ENCODE data around the gene APEH.

DNA sequence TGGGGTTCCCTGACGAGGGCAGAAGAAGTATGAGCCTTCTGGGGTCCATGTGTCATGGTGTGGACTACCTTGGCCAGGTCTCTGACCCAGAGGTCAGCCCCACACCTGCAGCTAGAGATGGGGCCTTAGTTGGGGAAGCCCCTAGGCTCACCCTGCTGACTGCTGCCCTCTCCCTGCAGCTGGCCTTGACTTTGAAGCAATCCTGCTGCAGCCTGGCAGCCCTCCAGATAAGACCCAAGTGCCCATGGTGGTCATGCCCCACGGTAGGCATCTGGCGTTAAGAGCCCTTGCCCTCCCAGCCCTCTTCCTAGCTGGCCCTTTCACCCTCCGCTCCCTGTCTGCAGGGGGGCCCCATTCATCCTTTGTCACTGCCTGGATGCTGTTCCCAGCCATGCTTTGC, 7.4 kb downstream of the APEH start:
- TF ChIP-seq, protein P1, sequence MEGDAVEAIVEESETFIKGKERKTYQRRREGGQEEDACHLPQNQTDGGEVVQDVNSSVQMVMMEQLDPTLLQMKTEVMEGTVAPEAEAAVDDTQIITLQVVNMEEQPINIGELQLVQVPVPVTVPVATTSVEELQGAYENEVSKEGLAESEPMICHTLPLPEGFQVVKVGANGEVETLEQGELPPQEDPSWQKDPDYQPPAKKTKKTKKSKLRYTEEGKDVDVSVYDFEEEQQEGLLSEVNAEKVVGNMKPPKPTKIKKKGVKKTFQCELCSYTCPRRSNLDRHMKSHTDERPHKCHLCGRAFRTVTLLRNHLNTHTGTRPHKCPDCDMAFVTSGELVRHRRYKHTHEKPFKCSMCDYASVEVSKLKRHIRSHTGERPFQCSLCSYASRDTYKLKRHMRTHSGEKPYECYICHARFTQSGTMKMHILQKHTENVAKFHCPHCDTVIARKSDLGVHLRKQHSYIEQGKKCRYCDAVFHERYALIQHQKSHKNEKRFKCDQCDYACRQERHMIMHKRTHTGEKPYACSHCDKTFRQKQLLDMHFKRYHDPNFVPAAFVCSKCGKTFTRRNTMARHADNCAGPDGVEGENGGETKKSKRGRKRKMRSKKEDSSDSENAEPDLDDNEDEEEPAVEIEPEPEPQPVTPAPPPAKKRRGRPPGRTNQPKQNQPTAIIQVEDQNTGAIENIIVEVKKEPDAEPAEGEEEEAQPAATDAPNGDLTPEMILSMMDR (IDR thresholded peaks at IDR 0.05): no peak
- TF ChIP-seq POLR2A (IDR thresholded peaks at IDR 0.05): no peak

Data from adrenal gland (tissue), 5 donors.